ENCODE data around the gene OR52R1. TPM values are rescaled to one million over a fixed set of nuclear protein-coding genes. Genes with fewer than 3 reads are reported as not detected.

Gene OR52R1
- not detected for polyA plus RNA-seq (2013, experiment 1 of 2)
- polyA plus RNA-seq (2013, experiment 2 of 2), result not detected

DNA sequence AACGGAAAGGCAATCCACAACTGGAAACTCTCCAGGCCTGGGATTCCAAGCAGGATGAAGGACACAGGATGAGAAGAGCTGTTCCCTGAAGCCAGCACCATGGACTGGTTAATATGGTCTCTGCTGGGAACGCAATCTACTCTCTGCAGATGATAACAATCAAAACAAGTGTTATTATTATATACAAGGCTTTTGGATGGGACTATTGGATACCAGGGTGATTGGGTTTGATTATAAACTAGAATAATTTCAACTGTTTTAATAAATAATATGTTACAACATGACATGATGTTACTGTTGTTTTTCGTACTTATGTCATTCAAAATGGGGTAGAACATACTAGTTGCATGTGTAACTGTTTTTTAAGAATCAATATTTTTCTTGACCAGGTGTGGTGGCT, at the start of gene OR52R1:
TSS of gene OR52R1 (minus strand) at position 101 of the 400 bp plus-strand sequence. CDS start at position 101, 0 bp downstream.
- H3K36me3 ChIP-seq (ENCODE audit: insufficient read depth, low read length), result no peaks in the 10 kb centered on the region
- no peak within 1 kb of the TSS for H3K4me3 ChIP-seq (ENCODE audit: low read length)
- H3K27me3 ChIP-seq (ENCODE audit: insufficient read depth, low read length), result no peaks in the 10 kb centered on the region
- H3K9ac ChIP-seq (ENCODE audit: low read depth, low read length), result no peak within 1 kb of the TSS
- no peak within 1 kb of the TSS for H3K27ac ChIP-seq (ENCODE audit: low read depth, low read length)
- 92% methylated on average over 2 of the region's 3 CpGs for WGBS
- H3K4me1 ChIP-seq (ENCODE audit: insufficient read depth, low read length), result no peaks in the 10 kb centered on the region
- H3K9me3 ChIP-seq (ENCODE audit: insufficient read depth, low read depth, low read length), result no peaks in the 10 kb centered on the region

DNA sequence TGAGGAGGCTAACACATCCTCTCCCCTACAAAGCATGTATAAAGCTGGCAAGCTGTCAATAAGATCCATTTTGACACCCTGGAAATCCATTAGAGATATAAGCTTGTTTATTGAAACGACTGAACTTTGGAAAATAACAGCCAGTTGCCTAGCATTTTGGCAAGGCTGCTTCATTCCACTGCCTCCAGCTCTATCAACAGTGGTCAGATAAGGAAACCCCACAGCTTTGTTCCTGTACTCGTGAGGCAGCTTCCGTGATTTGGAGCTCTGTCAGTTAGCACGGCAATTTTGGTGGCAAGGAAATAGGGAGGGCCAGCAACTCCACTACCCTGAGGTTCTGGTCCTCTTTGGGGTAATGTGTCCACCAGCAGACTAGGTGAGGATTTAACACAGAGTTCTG, 46.9 kb upstream of the OR52R1 start:
- no peaks in the 10 kb centered on the region for H3K36me3 ChIP-seq (ENCODE audit: insufficient read depth, low read length)
- H3K27ac ChIP-seq (ENCODE audit: low read depth, low read length), result no peak overlapping the region

DNA sequence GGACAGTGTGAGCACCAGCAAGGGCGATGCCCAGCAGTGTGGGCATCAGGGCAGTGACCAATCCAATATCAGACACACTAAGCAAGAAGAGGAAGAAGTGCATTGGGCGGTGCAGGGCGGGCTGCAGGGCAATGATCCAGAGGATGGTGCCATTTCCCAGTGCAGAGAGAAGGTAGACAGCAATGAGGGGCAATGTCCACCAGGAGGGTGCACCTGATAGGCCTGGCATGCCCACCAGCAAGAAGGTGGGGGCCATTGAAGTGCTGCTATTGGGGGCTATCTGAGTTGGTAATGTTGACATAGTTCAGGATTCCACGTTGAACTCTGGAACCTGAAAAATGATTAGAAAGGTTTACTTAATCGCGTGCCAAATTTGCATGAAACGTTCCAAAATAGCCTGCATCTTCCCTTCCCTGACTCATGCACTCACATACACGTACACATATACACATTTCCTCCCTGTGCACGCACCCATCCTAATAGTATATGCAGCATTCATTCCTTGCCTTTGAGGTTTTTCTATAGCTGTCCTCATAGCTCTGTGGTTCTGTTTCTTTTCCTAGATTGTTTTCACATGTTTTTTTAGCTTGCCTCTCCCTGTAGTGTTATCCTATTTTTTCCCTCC, 44.8 kb upstream of the OR52R1 start, which contains the start of gene OR51S1:
TSS of gene OR51S1 (minus strand) at position 301 of the 625 bp plus-strand sequence. CDS start at position 301, 0 bp downstream.
- H3K4me1 ChIP-seq (ENCODE audit: insufficient read depth, low read length), result no peaks in the 10 kb centered on the region
- WGBS, result 92% methylated on average over 9 of the region's 9 CpGs

More for the DNA sequence above, 46.9 kb upstream of the OR52R1 start:
- Histone ChIP-seq H3K9me3 (ENCODE audit: insufficient read depth, low read depth, low read length) (no peaks in the 10 kb centered on the region), H3K9ac (ENCODE audit: low read depth, low read length) (no peak overlapping the region), H3K4me1 (ENCODE audit: insufficient read depth, low read length) (no peaks in the 10 kb centered on the region), H3K4me3 (ENCODE audit: low read length) (no peak overlapping the region), H3K27me3 (ENCODE audit: insufficient read depth, low read length) (no peaks in the 10 kb centered on the region)
- WGBS, result 79% methylated on average over 4 of the region's 4 CpGs

GRCh38 chr11:4839851-4840549, 35.8 kb upstream of the OR52R1 start:
- 93% methylated on average over 2 of the region's 2 CpGs for WGBS

More for the DNA sequence above, 44.8 kb upstream of the OR52R1 start, which contains the start of gene OR51S1:
- Histone ChIP-seq H3K36me3 (ENCODE audit: insufficient read depth, low read length) (no peaks in the 10 kb centered on the region), H3K9me3 (ENCODE audit: insufficient read depth, low read depth, low read length) (no peaks in the 10 kb centered on the region), H3K9ac (ENCODE audit: low read depth, low read length) (no peak within 1 kb of the TSS), H3K27me3 (ENCODE audit: insufficient read depth, low read length) (no peaks in the 10 kb centered on the region), H3K4me3 (ENCODE audit: low read length) (no peak within 1 kb of the TSS), H3K27ac (ENCODE audit: low read depth, low read length) (no peak within 1 kb of the TSS)

DNA sequence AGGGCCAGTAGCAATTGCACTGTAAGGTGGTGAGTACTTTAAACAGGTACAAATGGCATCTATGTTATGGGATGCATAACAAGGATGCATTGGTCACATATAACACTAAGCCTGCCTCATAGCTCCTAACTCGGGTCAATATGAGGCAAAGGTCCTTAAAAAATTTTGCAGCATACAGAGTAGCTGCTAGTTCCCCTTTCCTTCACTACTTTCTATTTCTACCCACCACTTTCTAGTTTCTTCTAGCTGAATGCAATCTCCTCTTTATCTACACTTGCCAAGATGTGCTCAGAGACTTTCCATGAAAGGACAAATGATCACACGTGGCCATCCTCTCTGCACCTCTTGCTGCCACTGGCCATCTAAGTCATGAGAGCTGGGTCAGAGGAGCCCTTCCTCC, 26.7 kb upstream of the OR52R1 start:
- Histone ChIP-seq H3K4me3 (ENCODE audit: low read length) (no peak overlapping the region), H3K4me1 (ENCODE audit: insufficient read depth, low read length) (no peaks in the 10 kb centered on the region), H3K27ac (ENCODE audit: low read depth, low read length) (no peak overlapping the region), H3K27me3 (ENCODE audit: insufficient read depth, low read length) (no peaks in the 10 kb centered on the region), H3K36me3 (ENCODE audit: insufficient read depth, low read length) (no peaks in the 10 kb centered on the region), H3K9me3 (ENCODE audit: insufficient read depth, low read depth, low read length) (no peaks in the 10 kb centered on the region), H3K9ac (ENCODE audit: low read depth, low read length) (no peak overlapping the region)
- 67% methylated on average over 2 of the region's 2 CpGs for WGBS

More at GRCh38 chr11:4839851-4840549, 35.8 kb upstream of the OR52R1 start:
- H3K9ac ChIP-seq (ENCODE audit: low read depth, low read length), result no peak overlapping the region
- no peaks in the 10 kb centered on the region for H3K36me3 ChIP-seq (ENCODE audit: insufficient read depth, low read length)
- H3K27ac ChIP-seq (ENCODE audit: low read depth, low read length), result no peak overlapping the region
- H3K4me1 ChIP-seq (ENCODE audit: insufficient read depth, low read length), result no peaks in the 10 kb centered on the region
- H3K4me3 ChIP-seq (ENCODE audit: low read length), result no peak overlapping the region
- H3K9me3 ChIP-seq (ENCODE audit: insufficient read depth, low read depth, low read length), result no peaks in the 10 kb centered on the region
- no peaks in the 10 kb centered on the region for H3K27me3 ChIP-seq (ENCODE audit: insufficient read depth, low read length)

DNA sequence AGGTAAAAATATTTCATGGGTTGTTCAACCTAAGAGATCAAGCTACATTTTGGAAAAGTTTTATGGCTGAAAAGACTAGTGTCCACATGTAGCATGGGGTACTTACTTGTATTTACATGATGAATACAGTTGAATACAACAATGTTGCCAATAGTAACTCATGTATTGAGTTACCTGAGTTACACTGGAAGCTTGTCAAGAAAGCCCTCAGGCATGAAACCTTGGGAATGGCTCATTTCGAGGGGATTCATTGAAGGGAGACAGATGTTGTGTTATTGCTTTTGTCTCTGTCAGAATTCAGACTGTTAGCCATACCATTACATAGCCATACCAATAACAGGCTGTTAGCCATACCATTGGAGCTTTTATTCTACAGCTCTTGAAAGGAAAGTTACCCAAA, 26.2 kb upstream of the OR52R1 start:
- Histone ChIP-seq H3K9ac (ENCODE audit: low read depth, low read length) (no peak overlapping the region), H3K27ac (ENCODE audit: low read depth, low read length) (no peak overlapping the region), H3K4me3 (ENCODE audit: low read length) (no peak overlapping the region), H3K9me3 (ENCODE audit: insufficient read depth, low read depth, low read length) (no peaks in the 10 kb centered on the region), H3K36me3 (ENCODE audit: insufficient read depth, low read length) (no peaks in the 10 kb centered on the region), H3K4me1 (ENCODE audit: insufficient read depth, low read length) (no peaks in the 10 kb centered on the region), H3K27me3 (ENCODE audit: insufficient read depth, low read length) (no peaks in the 10 kb centered on the region)
- 94% methylated on average over 1 of the region's 1 CpG for WGBS

- Histone ChIP-seq H3K36me3 (ENCODE audit: insufficient read depth, low read length) (no peaks in the 10 kb centered on the region), H3K27me3 (ENCODE audit: insufficient read depth, low read length) (no peaks in the 10 kb centered on the region), H3K27ac (ENCODE audit: low read depth, low read length) (no peak overlapping the region), H3K9me3 (ENCODE audit: insufficient read depth, low read depth, low read length) (no peaks in the 10 kb centered on the region), H3K9ac (ENCODE audit: low read depth, low read length) (no peak overlapping the region), H3K4me1 (ENCODE audit: insufficient read depth, low read length) (no peaks in the 10 kb centered on the region), H3K4me3 (ENCODE audit: low read length) (no peak overlapping the region)
Observed at GRCh38 chr11:4826425-4826824, 22.2 kb upstream of the OR52R1 start.

DNA sequence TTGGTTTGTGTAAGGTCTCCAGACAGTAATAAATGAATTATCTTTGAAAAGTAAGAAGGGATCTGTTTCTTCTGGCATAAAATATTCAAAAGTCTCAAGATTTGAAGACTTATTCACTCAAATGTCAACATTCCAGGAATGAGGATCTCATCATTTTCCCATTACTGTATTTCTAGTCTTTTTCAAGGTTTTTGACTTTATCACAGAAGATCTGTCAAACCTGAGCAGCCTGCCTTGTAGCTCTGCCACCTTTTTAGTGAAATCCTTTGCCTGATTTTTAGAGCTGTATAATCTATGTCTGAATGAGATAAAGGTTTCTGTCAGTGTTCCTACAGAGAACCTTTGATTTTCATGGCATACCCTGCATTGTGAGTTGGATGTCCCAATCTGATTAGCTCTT, 21.0 kb upstream of the OR52R1 start:
- Histone ChIP-seq H3K4me1 (ENCODE audit: insufficient read depth, low read length) (no peaks in the 10 kb centered on the region), H3K27me3 (ENCODE audit: insufficient read depth, low read length) (no peaks in the 10 kb centered on the region), H3K36me3 (ENCODE audit: insufficient read depth, low read length) (no peaks in the 10 kb centered on the region)

GRCh38 chr11:4821021-4821420, 16.8 kb upstream of the OR52R1 start, which contains the start of gene OR51F2:
TSS of gene OR51F2 (plus strand) at chr11:4821321. CDS start at chr11:4821422, 101 bp downstream.
- Histone ChIP-seq H3K9me3 (ENCODE audit: insufficient read depth, low read depth, low read length) (no peaks in the 10 kb centered on the region), H3K36me3 (ENCODE audit: insufficient read depth, low read length) (no peaks in the 10 kb centered on the region), H3K4me3 (ENCODE audit: low read length) (no peak within 1 kb of the TSS), H3K9ac (ENCODE audit: low read depth, low read length) (no peak within 1 kb of the TSS), H3K27ac (ENCODE audit: low read depth, low read length) (no peak within 1 kb of the TSS), H3K4me1 (ENCODE audit: insufficient read depth, low read length) (no peaks in the 10 kb centered on the region), H3K27me3 (ENCODE audit: insufficient read depth, low read length) (no peaks in the 10 kb centered on the region)
- 92% methylated on average over 1 of the region's 1 CpG for WGBS

More for the DNA sequence above, 21.0 kb upstream of the OR52R1 start:
- Histone ChIP-seq H3K27ac (ENCODE audit: low read depth, low read length) (no peak overlapping the region), H3K9me3 (ENCODE audit: insufficient read depth, low read depth, low read length) (no peaks in the 10 kb centered on the region), H3K9ac (ENCODE audit: low read depth, low read length) (no peak overlapping the region), H3K4me3 (ENCODE audit: low read length) (no peak overlapping the region)

GRCh38 chr11:4809246-4809645, 5.1 kb upstream of the OR52R1 start:
- Histone ChIP-seq H3K27me3 (ENCODE audit: insufficient read depth, low read length) (no peaks in the 10 kb centered on the region), H3K4me3 (ENCODE audit: low read length) (no peak overlapping the region), H3K9ac (ENCODE audit: low read depth, low read length) (no peak overlapping the region), H3K36me3 (ENCODE audit: insufficient read depth, low read length) (no peaks in the 10 kb centered on the region), H3K9me3 (ENCODE audit: insufficient read depth, low read depth, low read length) (no peaks in the 10 kb centered on the region), H3K27ac (ENCODE audit: low read depth, low read length) (no peak overlapping the region), H3K4me1 (ENCODE audit: insufficient read depth, low read length) (no peaks in the 10 kb centered on the region)
- WGBS, result 100% methylated on average over 1 of the region's 2 CpGs

GRCh38 chr11:4808476-4808875, 4.3 kb upstream of the OR52R1 start:
- no peak overlapping the region for H3K4me3 ChIP-seq (ENCODE audit: low read length)
- H3K4me1 ChIP-seq (ENCODE audit: insufficient read depth, low read length), result no peaks in the 10 kb centered on the region
- H3K27ac ChIP-seq (ENCODE audit: low read depth, low read length), result no peak overlapping the region
- 86% methylated on average over 1 of the region's 1 CpG for WGBS
- no peaks in the 10 kb centered on the region for H3K36me3 ChIP-seq (ENCODE audit: insufficient read depth, low read length)
- H3K27me3 ChIP-seq (ENCODE audit: insufficient read depth, low read length), result no peaks in the 10 kb centered on the region
- H3K9ac ChIP-seq (ENCODE audit: low read depth, low read length), result no peak overlapping the region
- no peaks in the 10 kb centered on the region for H3K9me3 ChIP-seq (ENCODE audit: insufficient read depth, low read depth, low read length)

Measured in HUES64 (cell line).